NK-92 (cell line): ENCODE results near the gene LRRC2.
"Not testable (repeated sequence)": the region's sequence is repeated elsewhere in the genome, so short reads cannot be mapped to it uniquely, and the experiment has no call there.

Source experiments
- DNase-seq: peaks from one replicate; lab custom pipeline; 2025; ENCODE audit not compliant: unreplicated experiment; lab: John Stamatoyannopoulos, UW

Gene LRRC2

DNA sequence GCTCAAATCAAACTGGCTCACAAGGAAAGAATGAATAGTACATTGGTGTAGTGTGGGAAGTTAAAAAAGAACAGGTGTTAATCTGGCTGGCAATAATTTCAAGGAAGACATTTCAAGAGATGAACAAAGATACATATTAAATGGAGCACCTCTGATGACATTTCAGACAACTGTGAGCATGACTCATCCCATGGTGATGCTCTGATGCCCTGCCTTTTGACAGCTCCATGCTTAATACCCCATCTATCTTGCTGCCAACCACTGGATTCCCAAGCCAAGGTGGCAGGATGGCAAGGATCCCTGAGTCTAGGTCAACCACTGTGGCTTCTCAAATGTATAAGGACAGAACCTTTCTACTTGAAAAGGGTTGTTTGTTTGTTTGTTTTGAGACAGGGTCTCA is 29.3 kb downstream of the LRRC2 start:
- DNase-seq, result no peak

DNA sequence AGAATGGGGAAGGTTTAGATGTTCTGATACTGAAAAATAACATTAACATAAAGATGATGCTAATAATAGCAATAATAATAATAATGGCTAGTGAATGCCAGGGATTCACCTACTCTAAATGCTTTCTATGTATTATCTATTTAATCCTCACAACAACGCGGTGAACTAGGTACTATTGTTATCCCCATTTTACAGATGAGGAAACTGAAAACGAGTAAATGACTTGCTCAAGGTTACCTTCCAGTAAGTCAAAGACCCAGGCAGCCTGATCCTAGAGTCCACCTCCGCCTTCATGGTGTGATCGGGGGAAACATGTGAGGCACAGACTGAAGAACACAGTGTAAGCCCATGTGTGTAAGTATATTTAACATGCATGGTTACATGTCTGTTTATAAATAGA is 30.4 kb downstream of the LRRC2 start:
- no peak for DNase-seq

DNA sequence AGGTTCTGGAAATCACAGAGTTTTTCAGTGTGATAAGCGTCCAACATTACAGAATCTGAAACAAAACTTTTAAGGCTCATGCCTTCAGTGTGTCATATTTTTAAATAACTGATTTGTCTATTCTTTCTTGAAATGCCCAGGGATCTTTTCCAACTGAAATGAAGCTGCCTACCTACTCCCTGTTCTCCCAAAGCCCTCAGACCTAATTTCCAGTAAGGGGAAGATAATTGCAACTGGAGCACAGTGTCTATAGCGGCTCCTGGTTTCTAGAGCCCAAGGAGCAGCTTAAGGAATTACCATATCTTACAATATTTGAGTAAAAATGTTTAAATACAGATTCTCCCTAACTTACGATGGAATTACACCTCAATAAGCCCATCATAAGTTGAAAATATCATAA is 33.0 kb downstream of the LRRC2 start:
- DNase-seq, result no peak

DNA sequence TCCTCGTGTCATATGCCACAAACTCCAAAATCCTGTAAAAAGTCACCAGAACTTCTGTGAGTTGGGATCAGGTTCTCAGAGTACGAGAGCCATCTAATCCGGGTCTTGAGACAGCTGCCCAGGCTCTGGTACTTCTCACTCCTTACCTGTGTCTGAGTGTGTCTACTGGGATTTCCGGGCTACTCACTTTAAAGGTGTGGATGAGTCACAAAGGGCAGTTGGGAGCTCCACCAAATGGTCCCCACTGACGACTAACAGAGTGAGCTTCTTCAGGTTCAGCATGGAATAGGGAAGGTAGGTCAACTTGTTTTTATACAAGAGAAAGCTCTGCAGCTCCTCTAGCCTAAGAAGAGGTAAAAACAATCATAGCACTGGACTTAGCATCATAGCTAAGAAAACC is 38.9 kb downstream of the LRRC2 start:
- DNase-seq, result no peak

DNA sequence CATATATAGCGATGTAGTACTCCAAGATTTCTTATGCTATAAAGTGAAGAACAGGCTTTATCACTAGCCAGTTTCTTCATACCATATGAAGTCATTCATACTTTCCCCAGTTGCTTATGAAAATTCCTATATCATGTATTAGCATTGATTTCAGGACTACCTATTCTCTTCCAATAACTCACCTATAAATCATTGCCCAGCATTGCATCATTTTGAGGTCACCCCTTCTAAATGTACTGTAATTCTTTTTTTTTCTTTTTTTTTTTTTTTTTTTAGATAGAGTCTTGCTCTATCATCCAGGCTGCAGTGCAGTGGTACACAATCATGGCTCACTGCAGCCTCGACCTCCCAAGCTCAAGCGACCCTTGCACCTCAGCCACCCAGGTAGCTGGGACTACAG is 41.3 kb downstream of the LRRC2 start:
- no peak for DNase-seq

DNA sequence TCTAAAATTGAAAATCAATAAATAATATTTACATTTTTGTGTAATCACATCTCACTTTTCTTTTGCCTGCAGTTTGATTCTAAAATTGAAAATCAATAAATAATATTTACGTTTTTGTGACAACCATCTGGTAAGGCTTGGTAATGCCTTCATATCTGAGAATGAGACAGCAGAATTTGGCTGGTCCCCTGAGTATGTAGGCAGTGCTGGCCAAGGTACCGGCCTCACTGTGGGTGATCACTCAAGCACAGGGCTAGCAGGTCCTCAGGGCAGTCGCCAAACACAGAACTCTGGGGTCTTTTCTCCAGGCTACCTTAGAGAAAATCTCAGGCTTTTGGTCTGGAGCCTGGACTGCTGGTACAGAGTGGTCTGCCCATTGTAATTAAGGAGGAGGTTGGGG is 42.1 kb downstream of the LRRC2 start:
- DNase-seq, result no peak

DNA sequence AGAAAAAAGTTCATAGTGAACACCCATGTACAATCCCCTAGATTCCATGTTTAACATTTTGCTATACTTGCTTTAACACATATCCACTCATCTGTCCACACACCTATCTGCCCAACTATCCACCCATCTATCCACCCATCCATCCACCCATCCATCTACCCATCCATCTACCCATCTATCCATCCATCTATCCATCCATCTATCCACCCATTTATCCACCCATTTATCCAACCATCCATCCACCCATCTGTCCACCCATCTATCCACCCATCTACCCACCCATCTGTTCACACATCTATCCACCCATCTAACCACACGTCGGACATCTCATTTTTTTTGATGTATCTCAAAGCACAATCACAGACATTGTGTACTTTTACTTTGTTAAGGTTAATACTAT is 42.5 kb downstream of the LRRC2 start:
- no peak for DNase-seq

DNA sequence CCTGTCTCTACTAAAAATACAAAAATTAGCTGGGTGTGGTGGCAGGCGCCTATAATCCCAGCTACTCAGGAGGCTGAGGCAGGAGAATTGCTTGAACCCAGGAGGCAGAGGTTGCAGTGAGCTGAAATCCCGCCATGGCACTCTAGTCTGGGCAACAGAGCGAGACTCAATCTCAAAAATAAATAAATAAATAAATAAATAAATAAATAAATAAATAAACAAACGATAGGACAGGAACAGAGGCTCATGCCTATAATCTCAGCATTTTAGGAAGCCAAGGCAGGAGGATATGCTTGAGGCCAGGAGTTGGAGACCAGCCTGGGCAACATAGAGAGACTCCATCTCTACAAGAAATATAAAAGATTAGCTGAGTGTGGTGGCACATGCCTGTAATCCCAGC is 43.9 kb downstream of the LRRC2 start:
- not testable (repeated sequence) for DNase-seq

DNA sequence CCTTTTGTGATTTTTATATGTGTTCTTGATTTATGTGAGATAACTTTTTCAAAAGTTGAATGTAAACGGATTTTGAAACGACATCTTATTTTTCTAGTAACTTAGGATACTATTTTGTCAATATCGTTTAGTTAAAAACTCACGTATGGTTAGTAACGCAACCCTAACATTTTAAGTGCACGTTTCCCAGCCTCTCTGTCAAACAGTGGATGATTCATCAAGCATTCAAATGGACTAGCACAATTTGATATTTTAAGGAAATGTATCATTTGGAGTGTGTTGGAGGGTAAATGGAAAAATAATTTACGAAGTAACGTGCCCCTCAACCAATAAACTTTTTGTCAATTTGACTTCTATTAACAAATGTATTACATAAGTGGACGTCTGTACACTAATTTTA is 45.0 kb downstream of the LRRC2 start:
- no peak for DNase-seq

DNA sequence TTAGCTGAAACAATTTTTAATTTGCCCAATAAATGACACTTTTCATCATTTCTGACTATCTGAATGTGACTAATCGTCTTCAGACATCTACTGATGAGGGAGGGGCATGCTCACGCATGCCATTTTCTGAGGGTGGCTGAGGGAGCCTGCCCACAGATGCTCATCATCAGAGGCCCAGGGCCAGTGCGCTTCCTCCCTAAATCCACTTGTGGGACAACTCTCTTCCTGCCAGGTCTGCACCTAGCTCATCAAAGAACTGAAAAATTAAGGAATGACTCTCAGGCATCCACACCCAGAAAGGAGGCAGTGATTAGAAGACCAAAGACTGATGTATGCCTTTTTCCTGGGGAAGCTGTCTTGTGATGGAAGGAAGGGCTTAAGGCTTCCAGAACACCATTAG is 45.6 kb downstream of the LRRC2 start:
- no peak for DNase-seq

DNA sequence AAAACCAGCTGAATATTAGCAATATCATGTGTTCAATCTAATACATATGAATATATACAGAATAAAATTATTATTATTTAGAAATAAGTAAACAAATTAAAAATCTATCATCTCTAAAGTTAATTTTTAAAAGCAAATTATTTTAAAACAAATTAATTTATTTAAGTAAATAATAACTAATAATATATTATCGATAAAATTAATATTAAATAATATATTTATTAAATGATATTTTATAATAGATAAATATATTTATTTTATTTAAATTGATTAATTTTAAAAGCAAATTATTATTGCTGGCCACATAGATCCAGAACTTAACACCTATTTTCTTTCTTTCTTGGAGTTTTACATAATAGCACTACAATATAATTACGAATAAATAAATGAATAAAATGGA is 46.1 kb downstream of the LRRC2 start:
- no peak for DNase-seq

DNA sequence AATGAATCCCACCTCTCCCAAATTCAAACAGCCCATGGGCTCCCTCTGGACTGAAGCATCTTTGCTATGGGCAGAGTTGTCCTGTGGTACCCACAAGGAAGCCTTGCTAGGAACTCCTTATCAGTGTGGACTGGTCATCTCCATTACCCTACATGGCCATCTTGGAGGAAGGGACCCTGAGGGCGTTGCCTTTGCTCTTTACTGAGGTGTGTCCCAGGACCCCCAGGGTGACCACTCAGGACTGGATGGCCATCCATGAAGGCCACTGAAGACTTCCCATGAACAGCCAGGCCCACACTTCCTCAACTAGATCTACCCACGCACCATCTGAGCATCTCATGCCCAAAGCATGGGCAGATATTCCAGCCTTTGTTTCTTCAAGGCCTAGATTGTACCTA is 48.3 kb downstream of the LRRC2 start:
- no peak for DNase-seq

DNA sequence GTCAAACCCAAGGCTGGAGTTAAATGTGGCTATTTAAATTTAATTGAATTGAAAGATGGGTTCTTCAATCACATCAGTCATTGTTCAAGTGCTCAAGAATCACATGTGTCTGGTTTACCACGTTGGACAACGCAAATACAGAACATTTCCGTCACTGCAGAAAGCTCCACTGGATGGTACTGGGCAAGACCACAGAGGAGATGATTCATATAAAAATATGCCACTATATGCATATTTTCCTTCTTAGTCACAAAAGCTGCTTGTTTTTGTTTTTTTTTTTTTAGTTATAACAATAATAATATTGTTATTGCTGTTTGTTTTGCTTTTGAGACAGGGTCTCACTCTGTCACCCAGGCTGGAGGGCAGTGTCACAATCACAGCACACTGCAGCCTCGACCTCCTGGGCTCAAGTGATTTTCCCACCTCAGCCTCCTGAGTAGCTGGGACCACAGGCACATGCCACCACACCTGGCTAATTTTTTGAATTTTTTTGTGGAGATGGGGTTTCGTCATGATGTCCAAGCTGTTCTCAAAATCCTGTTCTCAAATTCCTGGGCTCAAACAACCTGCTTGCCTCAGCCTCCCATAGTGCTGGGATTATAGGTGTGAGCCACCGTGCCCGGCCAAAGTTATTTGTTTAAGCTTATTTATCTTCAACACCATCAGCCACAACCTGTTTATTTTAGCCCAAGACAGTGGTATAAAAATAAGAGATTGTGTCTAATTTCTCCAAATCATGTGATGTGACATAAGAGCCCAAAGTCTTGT is 48.9 kb downstream of the LRRC2 start:
- DNase-seq, result no peak

DNA sequence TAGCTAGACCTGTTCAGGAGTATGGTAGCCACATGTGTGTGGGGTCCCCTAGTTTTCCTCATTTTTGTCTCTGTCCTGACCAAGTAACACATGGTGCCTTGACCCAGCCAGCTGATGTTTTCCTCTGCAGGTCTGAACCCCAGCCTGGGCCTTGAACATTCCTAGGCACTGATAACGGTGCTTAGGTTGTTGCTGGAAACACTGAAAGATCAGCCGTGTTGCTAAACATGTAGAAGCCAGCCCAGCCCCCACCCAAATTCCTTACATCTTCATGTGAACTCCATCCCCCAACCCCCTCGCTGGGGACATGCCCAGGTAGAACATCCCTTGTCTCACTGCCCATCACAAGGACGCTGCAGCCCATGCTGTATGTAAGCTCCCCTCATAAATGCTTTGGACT is 49.6 kb downstream of the LRRC2 start:
- DNase-seq, result no peak

DNA sequence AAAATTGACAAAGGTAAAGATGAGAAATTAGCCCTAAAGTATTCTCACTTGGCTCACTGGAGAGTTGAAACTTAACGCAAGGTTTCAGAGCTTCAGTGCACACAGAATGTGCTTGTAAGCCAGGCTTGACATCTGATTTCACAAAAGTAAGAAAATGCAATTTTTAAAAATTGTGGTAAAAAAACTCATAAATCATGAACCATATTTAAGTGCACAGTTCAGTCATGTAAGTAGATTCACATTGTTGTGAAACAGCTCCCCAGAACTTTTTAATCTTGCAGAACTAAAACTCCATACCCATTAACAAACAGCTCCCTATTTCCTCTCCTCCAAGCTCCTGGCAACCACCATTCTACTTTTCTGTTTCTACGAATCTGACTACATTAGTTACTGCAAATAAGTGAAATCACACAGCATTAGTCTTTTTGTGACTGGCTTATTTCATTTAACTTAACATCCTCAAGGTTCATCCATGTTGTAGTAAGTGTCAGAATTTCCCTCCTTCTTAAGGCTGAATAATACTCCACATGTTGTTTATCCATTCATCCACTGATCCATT is 53.8 kb downstream of the LRRC2 start:
- DNase-seq, result no peak

DNA sequence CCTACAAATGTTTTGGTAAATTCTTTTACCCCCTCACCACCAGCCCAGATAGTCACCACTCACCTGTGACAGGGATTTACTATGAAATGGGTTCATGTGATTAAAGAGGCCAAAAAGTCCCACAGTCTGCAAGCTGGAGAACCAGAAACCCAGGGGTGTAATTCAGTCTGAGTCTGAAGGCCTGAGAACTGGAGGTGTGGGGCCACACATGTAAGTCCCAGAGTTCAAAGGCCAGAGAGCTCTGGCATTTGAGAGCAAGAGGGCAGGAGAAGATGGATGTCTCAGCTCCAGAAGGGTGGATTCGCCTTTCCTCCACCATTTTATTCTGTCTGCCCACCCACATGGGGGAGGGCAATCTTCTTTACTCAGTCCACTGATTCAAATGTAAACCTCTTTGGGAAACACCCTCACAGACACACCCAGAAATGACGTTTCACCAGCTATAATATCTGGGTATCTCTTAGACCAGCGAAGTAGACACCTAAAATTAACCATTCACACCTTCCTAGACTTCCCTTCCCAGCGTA is 56.4 kb downstream of the LRRC2 start:
- DNase-seq, result no peak

DNA sequence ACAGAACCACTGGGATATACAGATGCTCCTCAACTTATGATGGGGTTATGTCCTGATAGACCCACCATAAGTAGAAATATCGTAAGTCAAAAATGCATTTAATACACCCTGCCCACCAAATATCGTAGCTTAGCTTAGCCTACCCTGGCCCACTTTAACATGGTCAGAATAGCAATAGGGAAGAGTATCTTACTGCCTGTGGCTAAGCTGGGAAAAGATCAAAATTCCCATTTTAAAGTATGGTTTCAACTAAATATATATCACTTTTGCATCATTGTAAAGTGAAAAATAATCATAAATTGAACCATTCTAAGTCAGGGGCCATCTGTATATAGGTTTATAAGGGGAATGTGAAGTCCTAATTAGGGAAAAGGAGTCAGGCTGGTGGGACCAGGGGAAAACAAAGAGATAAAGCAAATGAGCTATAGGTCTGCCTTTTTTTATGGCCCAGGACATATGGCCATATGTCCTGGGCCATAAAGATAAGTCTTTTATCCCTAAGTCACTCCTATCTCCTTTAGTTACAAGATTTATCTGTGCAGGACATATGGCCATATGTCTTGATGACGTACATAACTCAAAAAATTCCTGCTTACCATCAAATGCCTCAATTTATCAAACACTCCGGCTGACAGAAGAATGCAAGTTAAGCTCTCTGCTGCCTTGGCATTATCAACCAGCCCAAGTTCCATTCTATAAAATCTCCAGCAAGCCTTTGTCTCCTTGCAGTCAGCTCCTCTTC is 57.1 kb downstream of the LRRC2 start:
- DNase-seq, result no peak

DNA sequence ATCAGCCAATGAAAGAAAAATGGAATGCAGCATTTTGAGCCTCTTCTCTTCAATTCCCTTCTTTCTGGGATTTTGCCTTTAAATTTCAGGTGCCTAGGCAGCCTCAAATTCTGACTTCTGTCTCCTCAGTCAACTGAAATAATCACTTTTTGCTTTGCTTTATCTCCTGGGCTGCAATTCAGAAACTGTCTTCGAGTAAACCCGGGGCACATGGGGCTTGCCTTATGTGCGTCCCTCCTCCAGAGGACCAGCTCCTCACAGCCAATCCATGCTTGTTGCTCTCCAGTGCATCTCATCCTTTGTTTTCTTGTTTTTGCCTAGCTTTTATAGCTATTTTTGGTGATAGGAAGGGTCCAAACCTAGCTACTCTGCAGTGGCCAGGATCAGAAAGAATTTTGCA is 59.6 kb downstream of the LRRC2 start:
- DNase-seq, result no peak

DNA sequence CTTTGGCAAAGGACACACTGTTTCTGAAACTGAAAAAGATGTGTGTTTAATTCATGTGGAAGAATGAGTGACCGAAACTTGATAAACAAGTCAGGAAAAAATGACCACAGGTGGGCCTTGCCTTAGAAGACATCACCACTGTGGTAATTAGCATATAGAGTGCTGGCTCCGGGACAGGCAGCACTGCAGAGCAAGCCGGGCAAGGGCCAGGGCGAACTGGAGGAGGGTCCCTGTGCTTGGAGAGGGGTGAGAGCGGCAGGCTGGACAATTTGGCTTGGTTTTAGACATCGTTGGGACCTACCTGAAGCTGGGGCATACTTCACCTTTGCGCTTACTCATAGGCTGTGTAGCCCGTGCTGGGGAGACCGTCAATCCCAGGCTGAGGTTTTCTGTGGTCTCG is 60.1 kb downstream of the LRRC2 start:
- no peak for DNase-seq

DNA sequence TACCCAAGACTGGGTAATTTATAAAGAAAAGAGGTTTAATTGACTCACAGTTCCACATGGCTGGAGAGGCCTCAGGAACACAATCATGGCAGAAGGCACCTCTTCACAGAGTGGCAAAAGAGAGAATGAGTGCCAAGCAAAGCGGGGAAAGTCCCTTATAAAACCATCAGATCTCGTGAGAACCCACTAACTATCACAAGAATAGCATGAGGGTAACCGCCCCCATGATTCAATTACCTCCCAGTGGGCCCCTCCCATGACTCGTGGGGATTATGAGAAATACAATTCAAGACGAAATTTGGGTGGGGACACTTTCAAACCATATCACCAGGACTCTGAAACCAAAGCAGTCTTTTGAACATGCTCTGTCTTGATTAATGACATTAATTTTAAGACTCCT is 61.3 kb downstream of the LRRC2 start:
- DNase-seq, result no peak

DNA sequence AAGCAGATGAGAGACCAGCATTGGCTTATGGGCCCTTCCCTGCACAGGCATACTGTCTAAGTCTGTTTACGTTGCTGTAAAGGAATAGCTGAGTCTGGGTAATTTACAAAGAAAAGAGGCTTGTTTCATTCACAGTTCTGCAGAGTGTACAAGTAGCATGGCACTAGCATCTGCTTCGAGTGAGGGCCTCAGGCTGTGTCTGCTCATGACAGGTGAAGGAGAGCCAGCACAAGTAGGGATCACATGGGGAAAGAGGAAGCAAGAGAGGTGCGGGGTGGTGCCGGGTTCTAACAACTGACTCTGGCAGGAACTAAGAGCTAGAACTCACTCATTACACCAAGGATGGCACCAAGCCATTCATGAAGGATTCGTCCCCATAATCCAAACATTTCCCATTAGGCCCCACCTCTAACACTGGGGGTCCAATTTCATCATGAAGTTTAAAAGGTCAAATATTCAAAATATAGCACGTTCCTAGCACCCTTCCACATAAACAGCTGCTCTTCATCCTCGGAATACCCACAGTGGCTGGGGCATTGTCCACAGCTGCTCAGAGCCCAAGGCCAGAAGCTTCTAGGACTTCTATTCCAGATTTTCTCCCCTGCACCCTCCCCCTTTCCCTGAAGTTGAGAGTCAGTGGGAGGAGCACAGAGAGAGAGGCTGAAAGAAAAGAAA is 62.8 kb downstream of the LRRC2 start:
- DNase-seq, result no peak

DNA sequence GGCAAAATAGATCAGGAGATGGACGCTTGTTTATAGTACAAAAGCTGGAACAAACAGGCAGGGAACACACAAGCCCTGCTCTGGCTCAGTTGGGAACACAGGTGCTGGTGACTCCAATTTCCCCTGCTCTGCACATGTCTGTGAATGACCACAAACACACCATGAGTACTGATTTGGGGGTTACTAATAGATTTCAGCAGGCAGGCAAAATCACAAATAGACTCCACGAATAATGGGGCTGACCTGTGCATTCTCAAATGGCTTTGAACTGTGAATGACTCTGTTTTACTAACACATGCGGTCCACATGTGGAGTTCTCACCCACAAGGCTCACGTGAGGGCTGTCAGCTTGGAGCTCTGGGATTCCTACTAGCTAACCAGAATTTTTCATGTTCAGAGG is 64.4 kb downstream of the LRRC2 start:
- no peak for DNase-seq
